GM19467 (cell line): Measurements from ENCODE around the gene HOXA13.

ENCODE experiments used
- ATAC-seq: cut with Tn5 transposase; IDR thresholded peaks from one replicate; pipeline ENCODE4 v1.9.1; 2021; ENCODE audit warnings: mild to moderate bottlenecking, moderate library complexity; ENCODE audit not compliant: unreplicated experiment

Gene HOXA13

GRCh38 chr7:27208998-27209397 lies 9.1 kb upstream of the HOXA13 start:
- ATAC-seq = no peak

- ATAC-seq = no peak
Measured at GRCh38 chr7:27207348-27207985, 7.6 kb upstream of the HOXA13 start.

DNA sequence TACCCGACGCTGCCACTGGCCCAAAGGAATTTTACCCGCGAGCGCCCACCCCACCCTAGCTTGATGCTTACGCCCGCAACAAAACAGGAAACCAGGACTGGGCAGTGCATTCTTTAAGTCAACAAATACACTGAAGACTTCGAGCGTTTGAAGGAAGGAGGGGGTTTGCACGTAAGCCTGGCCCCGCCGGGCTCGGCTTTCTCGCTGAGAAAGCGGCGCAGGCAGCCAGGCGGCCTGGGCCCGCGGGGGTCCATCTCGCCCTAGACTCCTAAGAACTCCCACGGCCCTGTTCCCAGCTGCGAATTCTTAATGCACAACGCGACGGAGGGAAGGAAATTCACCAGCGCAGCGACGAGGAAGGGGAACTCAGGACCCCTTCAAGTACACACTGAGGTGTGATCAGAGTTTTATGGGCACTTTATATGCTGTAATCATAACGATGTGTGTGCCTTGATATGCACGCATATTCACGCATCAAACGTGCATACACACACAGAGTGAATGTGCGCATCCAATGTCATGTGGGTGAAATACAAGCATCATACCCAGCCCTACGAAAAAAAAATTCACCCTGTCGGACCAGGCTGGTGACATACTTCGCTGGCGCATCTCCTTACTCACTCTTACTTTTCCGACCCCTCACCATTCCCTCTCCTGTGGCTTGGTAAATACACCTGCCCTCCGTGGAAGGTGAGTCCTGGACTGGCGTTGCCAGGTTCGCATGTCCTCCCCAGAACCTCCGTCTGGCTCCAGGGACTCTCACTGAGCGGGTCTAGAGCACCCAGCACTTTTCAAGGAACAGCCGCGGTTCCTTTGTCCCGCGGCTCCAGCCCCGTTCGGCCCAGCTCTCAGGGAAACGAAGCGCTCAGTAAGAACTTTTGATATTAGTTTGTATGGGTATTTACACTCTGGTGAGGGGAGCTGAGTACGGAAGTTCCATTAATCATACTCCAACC lies 5.7 kb upstream of the HOXA13 start:
- no peak for ATAC-seq

- no peak for ATAC-seq
Measured at GRCh38 chr7:27204851-27205322, 5.0 kb upstream of the HOXA13 start.

DNA sequence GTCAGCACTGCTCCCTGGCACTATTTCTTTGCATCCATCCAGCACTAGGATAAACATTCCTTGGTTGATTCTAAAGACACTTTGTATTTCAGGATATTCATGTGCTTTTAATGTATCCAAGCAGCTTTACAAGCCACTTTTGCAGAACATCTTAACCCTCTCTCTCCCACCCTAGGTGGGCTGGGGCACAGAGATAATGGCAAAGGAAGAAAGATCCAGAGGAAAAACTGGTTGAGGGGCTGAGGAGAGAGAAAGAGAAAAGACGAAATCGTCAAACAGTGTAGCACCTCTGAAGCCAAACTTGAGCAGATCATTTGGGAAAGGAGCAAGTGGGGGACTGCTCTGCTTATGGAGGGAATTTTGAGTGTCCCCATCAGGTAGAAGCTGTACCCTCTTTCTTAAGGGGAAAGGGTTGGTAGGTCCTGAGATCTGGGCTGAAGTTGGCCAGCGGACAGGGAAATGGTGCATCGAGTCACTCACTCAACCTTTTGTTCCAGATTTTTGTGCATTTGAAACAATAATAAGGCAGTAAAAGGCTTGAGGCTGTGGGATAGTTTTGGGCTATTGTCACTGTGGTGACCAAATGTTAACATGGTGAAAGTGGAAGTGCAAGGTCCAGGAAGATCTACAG lies 4.2 kb upstream of the HOXA13 start:
- no peak for ATAC-seq

GRCh38 chr7:27203365-27203953 lies 3.6 kb upstream of the HOXA13 start:
- ATAC-seq = no peak

DNA sequence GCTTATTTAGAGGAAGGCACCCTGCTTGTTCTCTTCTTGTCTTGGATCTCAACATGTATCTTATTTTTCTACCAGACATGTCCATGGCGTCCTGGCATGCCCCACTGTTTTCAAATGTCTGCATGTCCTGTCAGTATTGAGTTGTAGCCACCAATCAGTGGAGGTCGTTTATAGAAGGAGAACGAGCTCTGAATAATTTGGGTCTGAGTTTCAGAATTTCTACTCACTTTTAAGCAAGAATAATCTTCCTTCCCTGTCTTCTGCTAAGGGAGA lies 2.9 kb upstream of the HOXA13 start:
- no peak for ATAC-seq

DNA sequence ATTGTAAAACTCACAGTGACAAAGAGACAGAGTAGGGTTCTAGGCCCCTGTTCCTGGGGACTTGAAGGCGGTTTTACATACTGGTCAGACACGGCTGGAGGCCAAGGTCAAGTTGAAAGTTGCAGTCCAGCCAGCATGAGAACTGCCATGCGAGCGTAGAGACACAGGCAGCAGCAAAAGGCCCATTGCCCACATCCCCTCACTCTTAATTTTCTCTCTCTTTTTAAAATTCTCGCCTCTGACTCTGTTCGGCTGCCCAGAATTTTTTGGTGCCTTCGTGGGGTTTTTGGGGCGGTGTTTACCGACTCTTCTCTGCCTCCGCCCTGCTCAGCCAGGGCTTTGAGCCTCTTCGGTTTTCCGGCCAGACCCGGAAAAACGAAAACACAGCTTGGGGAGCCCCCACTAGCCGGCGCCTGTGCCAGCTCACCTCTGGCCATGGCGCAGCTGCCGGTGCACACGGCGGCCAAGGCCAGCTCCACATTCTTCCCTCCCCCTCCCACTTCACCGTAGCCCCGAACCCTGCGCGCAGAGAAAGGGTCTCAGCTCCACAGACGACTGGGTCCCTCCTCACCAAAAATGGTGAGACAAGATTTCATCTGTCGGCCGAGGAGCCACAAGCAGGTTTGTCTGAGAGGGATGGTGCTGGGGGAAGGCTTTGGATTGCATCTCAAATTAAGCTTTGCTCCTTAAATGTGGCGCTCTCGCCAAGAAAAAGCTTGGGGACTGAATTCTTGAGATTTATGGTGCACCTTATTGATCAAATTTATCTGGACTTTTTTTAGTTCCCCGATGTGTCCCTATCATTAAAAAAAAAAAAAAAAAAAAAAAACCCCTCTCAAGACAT lies 2.3 kb upstream of the HOXA13 start:
- ATAC-seq = no peak

GRCh38 chr7:27201580-27202017 lies 1.7 kb upstream of the HOXA13 start:
- no peak for ATAC-seq

DNA sequence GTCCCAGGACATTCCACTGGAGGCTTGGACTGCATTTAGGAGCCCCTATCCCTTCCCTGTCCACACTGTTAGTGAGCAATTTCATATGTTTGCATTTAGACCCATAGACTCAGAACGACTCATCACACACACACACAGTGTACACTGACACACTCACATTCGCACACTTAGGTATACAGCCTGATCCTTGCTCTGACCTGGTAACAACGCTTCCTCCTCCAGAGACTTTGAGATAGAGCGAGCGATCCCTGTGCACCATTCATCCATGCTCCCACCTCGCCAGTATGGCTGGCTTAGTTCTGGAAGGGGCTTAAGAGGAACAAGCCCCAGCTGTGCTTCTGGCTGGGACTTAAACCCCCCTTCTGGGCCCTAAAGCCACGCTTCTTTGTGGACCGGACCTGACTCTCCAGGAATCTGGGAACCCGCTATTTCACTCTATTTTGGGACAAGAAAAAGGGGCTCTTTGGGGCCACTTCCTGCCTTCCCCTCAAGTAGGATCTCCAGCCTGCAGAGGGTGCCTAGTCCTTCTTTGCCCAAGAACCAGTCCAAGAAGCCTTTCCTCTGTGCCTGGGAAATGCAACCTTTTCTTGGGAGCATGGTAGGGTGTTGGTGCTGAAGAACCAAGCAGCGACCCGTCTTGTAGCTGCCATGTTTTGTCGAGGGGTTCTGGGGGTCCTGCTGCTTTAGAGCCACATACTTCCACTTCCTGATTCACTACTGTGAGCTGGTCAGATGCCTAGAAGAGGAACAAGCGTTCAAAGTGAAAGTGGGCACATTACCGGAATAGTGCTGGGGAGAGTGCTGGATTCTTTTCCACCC lies 1.1 kb upstream of the HOXA13 start:
- ATAC-seq = no peak

GRCh38 chr7:27198871-27199801 lies 755 bp downstream of the HOXA13 start:
- ATAC-seq = no peak

DNA sequence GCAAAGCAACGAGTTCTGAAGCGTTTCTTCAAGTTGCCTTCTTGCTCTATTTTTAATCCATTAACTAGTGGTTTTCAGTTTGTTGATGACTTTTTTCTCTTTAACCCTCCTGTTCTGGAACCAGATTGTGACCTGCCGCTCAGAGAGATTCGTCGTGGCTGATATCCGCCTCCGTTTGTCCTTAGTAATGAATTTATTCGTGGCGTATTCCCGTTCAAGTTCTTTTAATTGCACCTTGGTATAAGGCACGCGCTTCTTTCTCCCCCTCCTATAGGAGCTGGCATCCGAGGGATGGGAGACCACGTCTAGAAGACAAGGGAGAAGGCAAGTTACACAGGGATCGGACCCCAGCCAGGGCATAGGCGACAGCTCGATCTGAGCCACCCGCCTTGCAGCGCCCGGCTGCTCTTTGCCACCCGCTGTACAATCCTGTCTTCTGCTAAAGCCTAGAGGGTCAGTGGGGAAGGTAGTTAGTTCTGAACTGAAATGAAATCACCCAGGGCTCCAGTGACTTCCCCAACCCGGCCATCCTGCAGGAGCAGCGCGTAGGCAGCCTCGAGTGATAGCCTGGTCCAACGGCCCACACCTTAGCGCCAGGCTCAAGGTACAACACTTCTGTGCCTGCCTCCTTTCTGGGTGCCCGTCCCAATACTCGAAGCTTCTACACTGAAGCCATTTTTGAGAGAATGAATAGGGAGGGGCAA lies 1.6 kb downstream of the HOXA13 start:
- no peak for ATAC-seq

DNA sequence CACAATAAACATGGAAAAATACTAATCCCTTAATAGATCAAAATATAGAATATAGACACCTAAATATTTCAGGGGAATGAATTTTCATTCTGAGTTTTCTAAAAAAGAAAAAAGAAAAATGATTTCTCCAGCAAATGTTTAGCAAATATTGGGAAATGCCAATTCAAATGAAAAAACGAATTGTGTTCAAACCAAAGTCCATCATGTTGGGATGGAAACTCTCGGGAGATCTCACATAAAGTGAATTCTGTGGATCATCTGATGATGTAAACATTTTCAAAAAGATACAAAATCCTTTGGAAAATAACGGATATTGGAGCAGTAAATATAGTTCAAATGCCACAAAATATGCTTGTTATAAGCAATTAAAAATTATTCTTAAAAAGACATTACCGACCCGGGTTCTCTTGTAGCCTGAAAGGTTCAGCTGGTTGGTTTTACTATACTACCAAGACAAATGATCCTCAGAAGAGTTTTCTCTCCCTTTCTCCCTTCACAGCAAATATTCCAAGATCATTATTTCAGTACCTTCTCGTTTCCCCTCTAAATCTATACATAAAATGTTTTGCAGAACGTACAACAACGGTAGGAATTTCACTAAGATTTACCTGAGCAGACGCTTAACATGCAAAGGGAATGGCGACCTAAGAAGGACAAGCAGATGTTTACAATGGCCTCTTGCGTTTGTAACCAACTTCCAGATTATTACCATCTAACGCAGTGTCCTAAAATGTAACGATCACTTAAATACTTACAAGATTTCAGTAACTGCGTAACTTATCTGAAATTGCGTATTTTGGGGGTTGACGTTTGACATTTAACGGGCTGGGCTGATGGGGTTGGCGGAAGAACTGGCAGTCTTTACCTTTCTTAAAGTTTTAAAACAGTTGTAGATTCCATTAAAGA lies 2.5 kb downstream of the HOXA13 start:
- no peak for ATAC-seq

GRCh38 chr7:27196287-27196767 lies 3.6 kb downstream of the HOXA13 start:
- no peak for ATAC-seq

- ATAC-seq = no peak
Measured at GRCh38 chr7:27194686-27195379, 5.1 kb downstream of the HOXA13 start.

DNA sequence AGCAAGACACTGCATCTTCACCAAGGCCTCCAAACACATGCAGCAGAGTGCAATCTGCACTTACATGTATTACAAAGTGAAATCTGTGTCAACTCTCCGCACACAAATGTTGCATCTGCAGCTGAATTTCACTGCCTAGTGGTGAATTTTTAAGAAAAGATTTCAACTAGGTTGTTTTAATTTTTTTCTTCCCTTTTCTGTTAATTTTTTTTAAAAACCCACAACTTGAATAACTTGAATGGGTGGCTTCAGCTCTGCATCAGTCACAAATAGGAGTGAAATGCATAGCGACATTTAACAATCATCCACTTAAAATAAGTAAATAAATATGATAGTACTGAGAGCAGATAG lies 5.9 kb downstream of the HOXA13 start:
- no peak for ATAC-seq
